BJ (cell line): ENCODE data around the gene SLC22A25. TPM values are rescaled to one million over a fixed set of nuclear protein-coding genes. Genes with fewer than 3 reads are reported as not detected.
"Not testable (repeated sequence)": the region's sequence is repeated elsewhere in the genome, so short reads cannot be mapped to it uniquely, and the experiment has no call there.

Experiments used
- CTCF ChIA-PET: fragments of 350-600 bp; formaldehyde crosslinking; extraction: SDS; loops from one replicate; lab custom pipeline; 2021; ENCODE audit warnings: antibody characterized with exemption, inconsistent platforms; lab: Yijun Ruan, JAX
- POLR2A ChIA-PET: fragments of 300-600 bp; sonication (Branson Sonifier 250); formaldehyde crosslinking; extraction: SDS; loops from one replicate; lab custom pipeline; 2021; ENCODE audit warnings: antibody characterized with exemption; lab: Charles Lee
- DNase-seq: peaks from one replicate; pipeline ENCODE4 v3.0.0-alpha.2; 2011; ENCODE audit warnings: low read depth
- H3K27me3 ChIP-seq: 2 replicates; pipeline ENCODE4 v1.6.0; 2011; ENCODE audit warnings: low read length; ENCODE audit not compliant: control insufficient read depth, insufficient read depth
- H3K36me3 ChIP-seq: 2 replicates; pipeline ENCODE4 v1.5.1; 2011; ENCODE audit warnings: low read length; ENCODE audit not compliant: control insufficient read depth, insufficient read depth
- H3K4me3 ChIP-seq: 2 replicates; pipeline ENCODE4 v1.5.1; 2011; ENCODE audit warnings: low read depth, mild to moderate bottlenecking, control low read depth, low read length
- CTCF ChIP-seq: IDR thresholded peaks from 2 replicates; pipeline ENCODE4 v1.5.1; 2011; ENCODE audit warnings: low read depth, mild to moderate bottlenecking, control low read depth, inconsistent platforms, low read length, moderate library complexity; ENCODE audit not compliant: insufficient read depth
- polyA plus RNA-seq: library from polyadenylated mRNA; depleted of rRNA; stranded (reverse); fragments of >200 nt; gene quantifications from 2 replicates; pipeline ENCODE4 v1.2.3, GENCODE V29; 2011

SLC22A25 gene
- polyA plus RNA-seq, 1 experiment: not detected

- Histone ChIP-seq H3K27me3 (no peaks in the 10 kb centered on the region), H3K4me3 (no peak overlapping the region), H3K36me3 (no peaks in the 10 kb centered on the region)
- ChIA-PET CTCF (no interaction called here), POLR2A (no interaction called here)
- DNase-seq: no peak
- no peak for TF ChIP-seq CTCF
Measured at GRCh38 chr11:63242089-63242781, 1.2 kb downstream of the SLC22A25 start.

DNA sequence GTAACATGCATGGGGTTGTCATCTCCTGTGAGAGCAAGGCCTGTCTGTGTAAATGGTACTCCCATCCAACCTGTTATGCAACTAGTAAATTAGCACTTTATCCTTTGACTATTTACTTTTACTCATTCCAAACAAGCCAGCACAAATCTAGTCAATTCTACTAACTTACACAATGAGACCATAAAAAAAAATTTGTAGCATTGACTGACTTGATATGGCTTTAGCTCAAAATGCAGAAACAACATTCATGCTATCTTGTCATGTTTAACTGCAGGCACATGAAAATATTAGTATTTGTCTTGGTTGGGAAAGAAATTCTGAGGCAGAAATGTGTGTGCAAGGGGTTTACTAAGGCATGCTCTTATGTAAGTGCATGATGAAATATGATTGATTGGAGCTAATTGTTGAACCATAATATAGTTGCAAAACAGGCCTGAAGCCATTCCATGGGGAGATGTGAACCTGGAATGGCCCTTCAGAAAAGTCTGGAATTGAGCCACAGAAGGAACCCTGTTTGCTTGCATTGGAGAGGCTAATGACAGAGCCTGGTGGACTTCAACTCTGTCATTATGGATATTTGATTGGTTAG, 2.5 kb downstream of the SLC22A25 start:
- Histone ChIP-seq H3K4me3 (no peak overlapping the region), H3K27me3 (no peaks in the 10 kb centered on the region), H3K36me3 (no peaks in the 10 kb centered on the region)
- DNase-seq: no peak
- no peak for TF ChIP-seq CTCF
- POLR2A ChIA-PET: no interaction called here
- CTCF ChIA-PET: no interaction called here

DNA sequence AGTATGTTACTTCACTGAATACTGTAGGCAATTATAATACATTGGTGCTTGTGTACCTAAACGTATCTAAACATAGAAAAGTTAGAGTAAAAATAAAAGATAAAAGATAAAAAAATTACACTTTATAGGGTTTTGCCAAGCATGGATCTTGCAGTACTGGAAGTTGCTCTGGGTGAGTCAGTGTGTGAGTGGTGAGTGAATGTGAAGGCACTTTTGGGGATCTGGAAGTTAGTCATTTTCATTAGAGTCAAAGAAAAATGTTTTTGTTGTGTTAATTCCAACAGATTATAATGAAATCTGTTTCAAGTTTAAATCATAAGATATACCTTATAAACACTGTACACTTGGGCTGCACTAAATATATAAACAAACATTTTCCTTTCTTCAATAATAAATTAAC, 3.3 kb downstream of the SLC22A25 start:
- Histone ChIP-seq H3K4me3 (no peak overlapping the region), H3K27me3 (no peaks in the 10 kb centered on the region), H3K36me3 (no peaks in the 10 kb centered on the region)
- CTCF ChIA-PET: no interaction called here
- TF ChIP-seq CTCF: no peak
- no peak for DNase-seq
- POLR2A ChIA-PET: no interaction called here

- TF ChIP-seq CTCF: no peak
- CTCF ChIA-PET: no interaction called here
Measured at GRCh38 chr11:63239254-63239653, 4.1 kb downstream of the SLC22A25 start.

DNA sequence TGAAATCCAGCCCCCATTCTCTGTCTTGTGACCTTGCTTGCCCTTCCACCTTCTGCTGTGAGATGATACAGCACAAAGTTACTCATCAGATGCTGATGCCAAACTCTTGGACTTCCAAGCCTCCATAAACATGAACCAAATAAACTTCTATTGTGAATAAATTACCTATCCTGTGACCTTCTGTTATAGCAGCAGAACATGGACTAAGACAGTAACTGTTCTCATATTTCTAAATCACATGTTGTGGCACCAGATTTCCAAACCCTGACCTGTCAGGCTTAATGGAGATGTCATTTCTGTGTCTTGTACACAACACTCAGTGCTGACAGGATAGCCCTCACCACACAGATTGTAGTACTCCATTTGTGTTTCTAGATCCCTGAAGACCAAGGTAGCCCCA, 6.0 kb downstream of the SLC22A25 start:
- TF ChIP-seq CTCF: no peak
- no peaks in the 10 kb centered on the region for H3K36me3 ChIP-seq
- POLR2A ChIA-PET: no interaction called here
- H3K27me3 ChIP-seq: no peaks in the 10 kb centered on the region
- CTCF ChIA-PET: no interaction called here
- DNase-seq: no peak
- H3K4me3 ChIP-seq: no peak overlapping the region

More at GRCh38 chr11:63239254-63239653, 4.1 kb downstream of the SLC22A25 start:
- no peak for DNase-seq
- H3K27me3 ChIP-seq: no peaks in the 10 kb centered on the region
- no peak overlapping the region for H3K4me3 ChIP-seq
- POLR2A ChIA-PET: no interaction called here
- no peaks in the 10 kb centered on the region for H3K36me3 ChIP-seq

GRCh38 chr11:63235471-63236461, 7.6 kb downstream of the SLC22A25 start:
- POLR2A ChIA-PET, H3K4me3 ChIP-seq, DNase-seq, CTCF ChIA-PET, H3K36me3 ChIP-seq, H3K27me3 ChIP-seq: not testable (repeated sequence)
